GM19395 (cell line): ENCODE measurements around the gene ADCY1.
"Not testable (repeated sequence)": the region's sequence is repeated elsewhere in the genome, so short reads cannot be mapped to it uniquely, and the experiment has no call there.

Experiments
- ATAC-seq: cut with Tn5 transposase; IDR thresholded peaks from one replicate; pipeline ENCODE4 v1.9.1; 2021; ENCODE audit warnings: mild to moderate bottlenecking, moderate library complexity; ENCODE audit not compliant: unreplicated experiment

The ADCY1 gene

GRCh38 chr7:45708046-45708950 is 134.1 kb downstream of the ADCY1 start:
- no peak for ATAC-seq

- ATAC-seq = no peak
Observed at GRCh38 chr7:45709168-45710042, 135.2 kb downstream of the ADCY1 start.

DNA sequence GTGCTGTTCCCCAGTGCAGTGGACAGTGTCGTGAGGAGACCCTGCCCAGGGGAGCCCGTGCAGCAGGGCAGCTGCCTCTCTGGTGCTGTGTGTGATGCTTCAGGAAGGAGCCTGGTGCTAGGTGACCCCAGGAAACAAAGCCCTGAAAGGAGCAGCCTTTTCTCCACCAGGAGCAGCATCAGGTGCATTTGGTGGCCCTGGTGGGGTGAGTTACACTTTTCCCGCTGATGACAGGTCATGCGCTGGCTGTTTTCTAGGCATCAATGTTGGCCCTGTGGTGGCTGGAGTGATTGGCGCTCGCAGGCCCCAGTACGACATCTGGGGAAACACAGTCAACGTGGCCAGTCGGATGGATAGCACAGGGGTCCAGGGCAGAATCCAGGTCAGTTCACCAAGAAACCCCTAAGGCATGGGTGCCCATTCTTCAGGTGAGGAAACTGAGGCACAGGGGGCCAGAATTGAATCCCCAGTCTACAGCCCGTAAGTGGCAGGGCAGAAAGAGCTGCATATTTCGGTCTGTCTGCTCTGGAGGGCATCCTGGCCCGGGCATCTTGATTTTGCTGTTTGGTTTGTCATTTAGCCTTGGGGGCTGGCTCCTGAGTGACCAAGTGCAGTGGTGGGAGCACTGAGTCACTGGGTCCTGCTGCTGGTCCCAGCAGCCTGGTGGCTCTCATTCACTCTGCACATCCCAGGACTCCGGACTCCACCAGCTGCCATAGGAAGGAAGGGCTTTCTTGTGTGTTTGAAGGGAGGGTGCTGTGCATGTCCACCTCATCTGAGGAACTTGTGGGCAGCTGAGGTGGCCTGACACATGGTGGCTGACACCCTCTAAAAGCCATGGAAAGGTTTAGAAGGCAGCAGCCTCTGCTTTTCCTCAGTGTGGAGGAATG is 136.3 kb downstream of the ADCY1 start:
- ATAC-seq = no peak

DNA sequence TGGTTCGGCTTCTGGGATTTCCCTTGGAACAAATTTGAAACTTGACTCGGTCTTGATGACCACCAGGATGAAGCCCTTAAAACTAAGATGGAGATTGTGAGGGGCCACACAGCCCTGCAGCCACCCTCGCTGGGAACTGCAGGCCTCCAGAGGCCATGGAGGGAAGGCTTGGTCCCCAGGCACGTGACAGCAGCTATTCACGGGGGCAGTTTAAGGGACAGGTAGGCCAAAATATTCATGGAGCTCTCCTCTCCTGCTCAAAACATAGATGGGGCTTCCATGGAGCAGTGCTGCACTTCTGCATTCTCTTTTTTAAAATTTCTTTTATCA is 137.0 kb downstream of the ADCY1 start:
- no peak for ATAC-seq

DNA sequence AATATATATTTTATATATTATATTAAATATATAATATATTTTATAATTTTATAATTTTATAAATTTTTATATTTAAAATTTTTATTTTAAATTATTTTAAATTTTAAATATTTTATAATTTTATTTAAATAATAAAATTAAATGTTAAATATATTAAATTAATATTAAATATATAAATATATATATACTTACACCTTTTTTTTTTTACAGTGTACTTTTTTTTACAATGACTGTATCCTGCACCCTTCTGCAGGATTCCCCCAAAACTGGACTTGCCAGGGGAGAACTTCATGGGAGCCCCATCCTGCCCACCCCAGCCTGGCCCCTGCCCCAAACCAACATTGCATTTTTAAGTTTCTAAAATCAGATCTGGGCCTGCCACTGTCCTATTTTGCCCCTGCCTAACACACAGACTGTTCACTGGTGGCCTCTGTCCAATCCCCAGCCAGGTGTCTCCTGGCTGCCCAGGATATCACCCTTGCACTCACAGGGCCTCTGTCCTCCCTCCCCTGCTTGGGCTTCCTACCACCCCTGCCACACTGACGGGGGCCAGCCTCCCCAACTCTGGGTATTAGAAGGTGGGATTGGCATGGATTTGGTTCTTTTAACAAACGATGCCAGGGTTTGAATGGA is 138.0 kb downstream of the ADCY1 start:
- ATAC-seq = no peak

DNA sequence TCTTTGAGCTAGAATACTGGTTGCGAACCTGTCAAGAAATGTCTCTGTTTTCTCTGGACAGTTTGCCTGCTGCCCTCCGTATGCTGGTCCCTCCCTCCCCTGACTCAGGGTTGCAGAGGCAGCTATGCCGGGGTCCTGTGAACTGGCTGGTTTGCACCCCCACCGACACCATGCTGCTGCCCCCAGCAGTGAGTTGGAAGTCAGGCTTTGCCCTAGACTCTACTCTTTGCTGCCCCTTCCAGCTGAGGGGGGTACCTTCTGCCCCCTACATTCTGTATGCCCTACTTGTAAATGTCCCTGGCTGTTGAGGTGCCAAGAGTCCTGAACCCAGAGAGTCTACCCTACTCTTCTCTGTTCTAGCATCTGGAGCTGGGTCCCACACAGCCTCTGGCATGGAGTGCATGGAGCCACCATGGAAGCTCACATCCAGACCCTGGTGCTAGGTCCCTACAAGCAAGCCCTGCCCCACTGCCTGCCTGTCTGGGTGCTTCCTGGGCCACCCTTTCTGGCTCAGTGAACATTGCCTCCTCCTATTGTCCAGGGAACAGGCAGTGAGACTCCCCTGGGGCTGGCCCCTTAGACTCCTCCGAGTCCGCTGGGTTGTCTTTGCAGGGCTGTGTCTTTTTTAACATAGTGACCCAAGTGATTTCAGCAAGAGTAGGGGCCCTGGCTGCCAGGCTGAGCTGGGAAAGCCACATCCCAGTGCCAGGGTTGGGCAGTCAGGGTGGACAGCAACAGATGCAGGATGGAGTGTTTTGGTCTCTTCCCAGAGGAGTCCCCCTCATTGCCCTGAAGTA is 138.9 kb downstream of the ADCY1 start:
- no peak for ATAC-seq

DNA sequence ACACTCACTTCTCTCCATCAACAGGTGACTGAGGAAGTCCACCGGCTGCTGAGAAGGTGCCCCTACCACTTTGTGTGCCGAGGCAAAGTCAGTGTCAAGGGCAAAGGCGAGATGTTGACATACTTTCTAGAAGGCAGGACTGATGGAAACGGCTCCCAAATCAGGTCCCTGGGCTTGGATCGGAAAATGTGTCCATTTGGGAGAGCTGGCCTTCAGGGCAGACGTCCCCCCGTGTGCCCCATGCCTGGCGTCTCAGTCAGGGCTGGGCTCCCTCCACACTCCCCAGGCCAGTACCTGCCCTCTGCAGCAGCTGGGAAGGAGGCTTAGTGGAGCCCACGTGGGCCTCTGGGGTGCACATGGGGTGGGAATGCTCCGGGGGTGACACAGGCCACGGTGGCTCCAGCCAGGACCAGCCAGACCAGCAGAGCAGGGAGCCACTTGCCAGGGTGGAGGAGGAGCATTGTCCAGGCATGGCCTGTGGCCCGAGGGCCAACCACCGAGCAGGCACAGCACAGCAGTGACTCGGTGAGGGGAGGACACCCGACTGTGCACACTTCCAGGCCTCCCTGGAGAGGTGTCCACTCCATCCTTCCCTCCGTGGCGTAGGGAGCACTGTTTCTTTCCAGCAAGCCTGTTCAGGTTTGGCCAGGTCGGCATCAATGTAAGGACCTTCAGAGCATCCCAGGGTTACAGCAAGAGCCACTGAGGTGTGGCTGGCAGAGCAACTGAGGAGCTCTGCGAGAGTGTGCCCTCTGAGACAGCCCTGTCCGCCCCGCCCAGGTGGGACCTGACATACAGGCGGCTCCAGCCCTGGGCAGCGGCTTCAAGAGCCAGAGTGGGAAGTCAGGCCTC is 139.7 kb downstream of the ADCY1 start:
- ATAC-seq = no peak

GRCh38 chr7:45714521-45714820 is 140.3 kb downstream of the ADCY1 start:
- ATAC-seq = no peak

- no peak for ATAC-seq
Observed at GRCh38 chr7:45715471-45716352, 141.5 kb downstream of the ADCY1 start.

- no peak for ATAC-seq
Observed at GRCh38 chr7:45716380-45717203, 142.4 kb downstream of the ADCY1 start.

- no peak for ATAC-seq
Observed at GRCh38 chr7:45717537-45718235, 143.5 kb downstream of the ADCY1 start.

DNA sequence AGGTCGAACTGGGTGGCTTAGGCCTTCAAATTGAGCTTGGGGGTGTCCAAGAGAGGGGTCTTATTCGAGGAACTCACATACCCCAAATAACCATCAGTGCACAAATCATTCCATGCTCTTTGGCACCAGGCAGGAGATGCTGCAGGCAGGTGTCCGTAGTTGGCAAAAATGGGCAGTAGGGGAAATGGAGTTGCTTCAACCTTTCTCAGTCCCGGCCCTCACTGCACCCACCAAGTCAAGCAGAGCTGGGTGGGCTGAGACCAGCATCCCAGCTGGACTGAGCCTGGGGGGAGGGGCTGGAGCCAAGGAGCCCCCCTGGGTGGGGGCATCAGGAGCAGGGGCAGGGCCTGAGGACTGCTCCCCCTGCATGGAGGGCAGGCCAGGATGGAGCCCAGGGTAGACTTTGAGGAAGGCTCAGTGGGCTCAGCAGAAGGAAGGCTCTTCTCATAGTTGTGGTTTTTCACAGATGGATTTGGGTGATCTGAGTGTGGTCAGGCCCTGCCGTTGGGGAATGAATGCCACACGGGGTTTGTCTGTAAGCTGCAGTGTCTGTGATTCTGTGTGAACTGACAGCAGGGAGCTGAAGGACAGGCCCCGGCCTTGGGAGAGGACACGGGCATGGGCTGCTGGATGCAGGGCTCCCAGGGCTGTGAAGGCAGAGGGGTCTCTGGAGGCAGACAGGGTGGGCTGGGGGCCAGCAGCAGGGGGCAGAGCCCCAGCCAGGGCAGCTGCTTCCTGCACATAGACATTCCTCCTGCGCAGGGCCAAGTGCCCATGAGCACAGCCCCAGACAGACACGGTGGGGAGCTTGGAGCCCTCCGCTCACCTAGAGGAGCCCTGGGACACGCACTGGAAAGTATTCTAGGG is 144.5 kb downstream of the ADCY1 start:
- ATAC-seq = no peak

- ATAC-seq = no peak
Observed at GRCh38 chr7:45720989-45721388, 146.8 kb downstream of the ADCY1 start.

- ATAC-seq = no peak
Observed at GRCh38 chr7:45721686-45722598, 147.8 kb downstream of the ADCY1 start.

- not testable (repeated sequence) for ATAC-seq
Observed at GRCh38 chr7:45725231-45725630, 151.1 kb downstream of the ADCY1 start.
